Activated CD8-positive, alpha-beta T cell treated with anti-CD3 and anti-CD28 coated beads for 36 hours (primary cell): ENCODE measurements around the gene CGA. TPM values are rescaled to one million over a fixed set of nuclear protein-coding genes. Genes with fewer than 3 reads are reported as not detected.

ENCODE experiments used
- total RNA-seq, 2 experiments: library from RNA; stranded (reverse); gene quantifications; one replicate each; pipeline ENCODE4 v1.2.3, GENCODE V29; 2021

Gene CGA
- total RNA-seq, 2 experiments from 2014 or later, result not detected

Other genes starting within 250 kb of the CGA start
- gene HTR1E, start 157.6 kb downstream of the CGA start, total RNA-seq, result not detected
- 10 to 100 TPM; 76.4 to 78.3 TPM for gene ZNF292, start 60.5 kb upstream of the CGA start, total RNA-seq
- gene SMIM8, start 227.5 kb upstream of the CGA start, total RNA-seq, result 10 to 100 TPM; 10.7 to 11.9 TPM
- not detected for gene GJB7, start 234.2 kb upstream of the CGA start, total RNA-seq
- 1 to 10 TPM; 1.3 to 1.4 TPM for gene C6orf163, start 249.7 kb upstream of the CGA start, total RNA-seq